SK-N-MC (cell line): ENCODE results near the gene GPR160.
A peak's percentile ranks its signal among the peaks of the same experiment; 100 is the strongest.
"Not testable (repeated sequence)": the region's sequence is repeated elsewhere in the genome, so short reads cannot be mapped to it uniquely, and the experiment has no call there.

Source experiments
- DNase-seq: peaks from one replicate; pipeline ENCODE4 v3.0.0-alpha.2; 2011; ENCODE audit warnings: low read depth, low spot score
- H3K27ac ChIP-seq: fragments of 200-600 bp; sonication (generic); 2 replicates; pipeline ENCODE4 v1.5.1; 2016; ENCODE audit warnings: mixed run types
- H3K36me3 ChIP-seq: fragments of 200-600 bp; sonication (generic); 2 replicates; pipeline ENCODE4 v1.6.1; 2017; ENCODE audit warnings: antibody characterized with exemption, low read length, mixed read lengths; ENCODE audit not compliant: insufficient read depth
- H3K4me3 ChIP-seq: fragments of 200-600 bp; sonication (generic); 2 replicates; pipeline ENCODE4 v1.5.1; 2016
- H3K9ac ChIP-seq: fragments of 200-600 bp; sonication (generic); 2 replicates; pipeline ENCODE4 v1.8.0; 2017; ENCODE audit warnings: mixed run types, mixed read lengths; ENCODE audit not compliant: insufficient read length
- H3K9me3 ChIP-seq: fragments of 200-600 bp; sonication (generic); 2 replicates; pipeline ENCODE4 v1.6.1; 2017; ENCODE audit warnings: low read depth, mild to moderate bottlenecking, antibody characterized with exemption, low read length, moderate library complexity, mixed read lengths
- EZH2 ChIP-seq: fragments of 200-600 bp; sonication (generic); IDR thresholded peaks from one replicate; pipeline ENCODE4 v1.6.1; 2017; ENCODE audit warnings: antibody characterized with exemption
- FOXP2 ChIP-seq: optimal IDR thresholded peaks from 2 replicates; pipeline ENCODE3; 2011; ENCODE audit warnings: mild to moderate bottlenecking, moderate library complexity; ENCODE audit not compliant: insufficient read depth; ENCODE audit errors: extremely low read length, control extremely low read depth
- POLR2AphosphoS5 ChIP-seq: IDR thresholded peaks from 2 replicates; pipeline ENCODE4 v1.6.1; 2012; ENCODE audit warnings: mild to moderate bottlenecking, low read depth, low read length, borderline replicate concordance

Gene GPR160

DNA sequence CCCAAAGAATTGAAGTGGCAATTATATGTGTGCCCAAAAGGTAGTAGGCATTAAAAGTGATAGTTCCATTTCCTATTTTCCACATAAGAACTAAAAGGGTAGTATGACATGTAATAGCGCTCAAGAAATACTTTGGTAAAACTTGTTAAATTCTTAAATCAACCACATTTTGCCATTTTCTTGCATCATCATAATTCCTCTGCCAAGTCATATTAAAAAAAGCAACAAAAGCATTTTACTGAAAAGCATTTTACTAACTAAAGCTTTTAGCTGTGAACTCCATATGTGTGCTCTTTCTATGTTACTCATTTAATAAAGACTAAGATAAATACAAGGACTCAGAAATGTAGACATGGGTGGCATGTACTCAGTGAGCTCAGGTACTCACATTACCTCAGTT is 70.1 kb downstream of the GPR160 start:
- peaks cover 46% of the 10 kb centered on the region for H3K36me3 ChIP-seq
- H3K27ac ChIP-seq, result peak overlapping the region; percentile 25
- H3K4me3 ChIP-seq, result no peak overlapping the region
- TF ChIP-seq EZH2 (no peak), FOXP2 (no peak), POLR2AphosphoS5 (no peak)
- no peak overlapping the region for H3K9ac ChIP-seq
- H3K9me3 ChIP-seq, result no peaks in the 10 kb centered on the region
- DNase-seq, result no peak

DNA sequence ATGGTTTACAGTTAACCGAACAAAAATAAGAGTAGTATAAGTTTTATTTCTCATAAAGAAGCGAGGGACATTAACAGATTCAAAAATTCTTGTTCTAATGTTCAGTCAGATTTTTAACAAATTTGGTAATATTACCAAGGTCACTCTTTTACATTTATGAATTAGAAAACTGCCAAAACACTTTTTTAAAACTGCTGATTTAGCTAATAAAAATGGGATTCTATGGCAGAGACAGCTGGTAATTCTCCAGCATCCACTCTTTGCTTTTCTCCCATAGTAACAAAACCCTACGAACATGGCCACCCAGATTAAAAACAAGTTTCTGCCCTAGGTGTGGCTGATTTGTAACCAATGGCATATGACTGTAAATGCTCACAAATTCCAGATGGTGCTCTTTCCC is 71.2 kb downstream of the GPR160 start:
- no peak for TF ChIP-seq EZH2
- Histone ChIP-seq H3K9me3 (no peaks in the 10 kb centered on the region), H3K4me3 (no peak overlapping the region), H3K27ac (peak overlapping the region; percentile 15; the same call in 1 of the 2 replicates), H3K36me3 (peaks cover 54% of the 10 kb centered on the region), H3K9ac (no peak overlapping the region)
- DNase-seq, result no peak

- Histone ChIP-seq H3K27ac (no peak overlapping the region), H3K36me3 (peaks cover 61% of the 10 kb centered on the region)
Observed at GRCh38 chr3:170109579-170110293, 71.9 kb downstream of the GPR160 start.

DNA sequence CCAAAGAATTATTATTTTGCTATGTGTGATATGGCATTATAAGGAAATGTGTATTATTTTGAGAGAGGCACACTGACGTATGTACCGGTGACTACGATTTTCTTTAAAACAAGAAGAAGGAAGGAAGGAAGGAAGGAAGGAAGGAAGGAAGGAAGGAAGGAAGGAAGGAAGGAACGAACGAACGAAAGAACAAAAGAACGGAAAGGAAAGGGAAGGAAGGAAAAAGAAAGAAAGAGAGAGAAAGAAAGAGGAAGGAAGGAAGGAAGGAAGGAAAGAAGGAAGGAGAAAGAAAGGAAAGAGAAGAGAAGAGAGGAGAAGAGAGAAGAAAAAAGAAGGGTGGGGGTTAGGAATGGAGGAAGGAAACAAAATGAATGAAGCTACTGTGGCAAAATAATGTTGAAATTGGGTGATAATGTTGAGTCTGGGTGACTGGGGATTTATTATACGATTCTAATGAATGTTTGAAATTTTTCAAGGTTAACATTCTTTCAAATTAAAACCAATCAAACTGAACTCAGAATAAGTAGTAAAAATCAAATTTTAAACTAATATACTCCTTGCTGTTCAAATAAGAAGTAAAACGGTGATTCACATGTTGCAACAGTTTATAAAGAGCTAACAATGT is 73.5 kb downstream of the GPR160 start:
- no peak overlapping the region for H3K4me3 ChIP-seq
- H3K36me3 ChIP-seq, result peaks cover 62% of the 10 kb centered on the region
- peak overlapping the region; percentile 76 for H3K27ac ChIP-seq
- no peak overlapping the region for H3K9ac ChIP-seq
- DNase-seq, result no peak
- TF ChIP-seq FOXP2, result no peak
- TF ChIP-seq EZH2, result no peak
- TF ChIP-seq POLR2AphosphoS5, result no peak
- H3K9me3 ChIP-seq, result no peaks in the 10 kb centered on the region

More at GRCh38 chr3:170109579-170110293, 71.9 kb downstream of the GPR160 start:
- no peak overlapping the region for H3K9ac ChIP-seq
- H3K4me3 ChIP-seq, result no peak overlapping the region
- H3K9me3 ChIP-seq, result no peaks in the 10 kb centered on the region
- DNase-seq, result no peak
- TF ChIP-seq POLR2AphosphoS5, result no peak

- not testable (repeated sequence) for H3K27ac ChIP-seq, H3K9ac ChIP-seq, H3K9me3 ChIP-seq, H3K4me3 ChIP-seq, DNase-seq
- H3K36me3 ChIP-seq, result peaks cover 71% of the 10 kb centered on the region
Observed at GRCh38 chr3:170114165-170114564, 76.4 kb downstream of the GPR160 start.

DNA sequence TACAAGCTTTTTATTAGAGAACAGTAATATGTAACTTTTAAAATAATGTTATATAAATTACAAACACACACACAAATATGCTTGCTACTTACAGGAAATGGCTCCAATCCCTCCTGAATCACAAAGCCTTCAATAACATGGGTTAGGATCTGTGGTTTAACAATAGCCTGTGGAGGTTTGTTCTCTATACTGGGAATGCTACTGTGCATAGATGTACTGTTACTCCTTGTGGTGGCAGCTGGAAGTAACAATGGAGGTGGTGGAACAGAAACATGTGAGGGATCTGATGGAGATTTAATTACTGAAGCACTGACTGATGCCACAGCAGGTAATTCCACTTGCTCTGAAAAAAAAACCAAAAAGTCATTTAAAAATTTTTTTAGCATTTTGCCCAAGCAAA is 79.3 kb downstream of the GPR160 start:
- no peak for DNase-seq
- TF ChIP-seq POLR2AphosphoS5 (no peak), FOXP2 (no peak), EZH2 (no peak)
- Histone ChIP-seq H3K9ac (no peak overlapping the region), H3K36me3 (peaks cover 82% of the 10 kb centered on the region), H3K4me3 (no peak overlapping the region), H3K9me3 (no peaks in the 10 kb centered on the region), H3K27ac (no peak overlapping the region)

DNA sequence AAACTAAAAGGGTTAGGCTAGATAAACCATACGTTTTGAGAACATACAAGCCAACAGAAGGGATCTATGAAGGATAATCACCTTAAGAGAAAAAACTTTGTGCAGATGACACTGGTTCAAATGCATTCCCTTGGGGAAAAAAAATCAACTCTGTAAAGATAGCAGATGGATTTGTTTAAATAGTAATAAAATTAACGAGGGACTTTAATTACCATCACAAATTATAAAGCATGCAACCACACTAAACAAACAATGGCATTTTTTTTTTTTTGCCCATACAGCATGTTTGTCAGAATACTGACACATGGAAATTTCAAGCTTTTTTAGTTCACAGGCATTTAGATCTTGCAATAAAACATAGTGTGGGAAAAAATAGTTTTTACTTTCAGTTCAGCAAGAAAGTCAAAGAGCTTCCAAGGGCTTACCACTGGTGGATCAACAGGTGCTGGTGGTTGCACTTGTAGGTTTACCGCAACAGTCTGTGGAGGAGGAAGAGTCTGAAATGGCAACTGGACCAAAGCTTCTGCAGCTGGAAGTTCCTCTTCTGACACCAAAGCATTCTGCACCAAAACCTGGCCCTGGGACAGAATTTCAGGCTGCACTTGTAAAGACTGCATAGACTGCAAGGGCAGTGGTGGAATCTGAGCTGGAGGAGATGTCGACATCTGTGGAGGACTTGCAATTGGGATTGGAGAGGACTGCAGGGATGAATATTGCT is 90.6 kb downstream of the GPR160 start:
- DNase-seq, result peak; percentile 66
- Histone ChIP-seq H3K4me3 (peak overlapping the region; percentile 27), H3K9me3 (0 out of 2 replicates have a peak, but pooled peaks cover 6% of the 10 kb centered on the region), H3K36me3 (peaks cover 50% of the 10 kb centered on the region), H3K27ac (peak overlapping the region; percentile 76), H3K9ac (no peak overlapping the region)
- TF ChIP-seq POLR2AphosphoS5, result peak; percentile 59; the same call in 1 of the 2 replicates
- TF ChIP-seq EZH2, result no peak
- no peak for TF ChIP-seq FOXP2

DNA sequence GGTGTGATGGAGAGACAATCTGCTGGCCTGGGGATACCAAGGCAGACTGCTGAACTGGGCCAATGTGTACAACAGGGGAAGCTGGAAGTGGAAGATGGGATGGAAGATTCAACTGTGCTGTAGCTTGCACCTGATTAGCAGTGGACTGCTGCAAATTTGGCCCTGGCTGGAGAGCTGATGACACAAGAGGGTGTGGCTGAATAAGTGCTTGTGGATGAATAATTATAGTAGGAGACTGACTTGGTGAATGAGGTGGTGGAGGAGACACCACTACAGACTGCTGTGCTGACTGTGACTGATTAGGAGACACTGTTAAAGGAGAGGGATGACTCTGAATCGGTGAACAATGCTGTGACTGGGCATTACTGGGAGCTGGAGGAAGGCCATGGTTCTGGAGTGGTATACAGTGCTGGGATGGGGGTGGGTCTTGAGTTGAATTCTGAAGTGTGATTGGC is 91.2 kb downstream of the GPR160 start:
- Histone ChIP-seq H3K27ac (peak overlapping the region; percentile 76), H3K9me3 (0 out of 2 replicates have a peak, but pooled peaks cover 6% of the 10 kb centered on the region), H3K9ac (no peak overlapping the region), H3K36me3 (peaks cover 56% of the 10 kb centered on the region), H3K4me3 (peak overlapping the region; percentile 27)
- TF ChIP-seq EZH2 (no peak), POLR2AphosphoS5 (no peak), FOXP2 (no peak)
- no peak for DNase-seq
